Adrenal gland (tissue), 12 donors: ENCODE results near the gene CPN1. TPM values are rescaled to one million over a fixed set of nuclear protein-coding genes. Genes with fewer than 3 reads are reported as not detected.
A peak's percentile ranks its signal among the peaks of the same experiment; 100 is the strongest.

ENCODE experiments used
- DNase-seq, 7 donors: peaks; one replicate each; pipeline ENCODE4 v3.0.0-alpha.2; 2019 to 2020
- H3K27ac ChIP-seq, 5 donors: fragments of 200-600 bp; sonication (generic) in 4 of 5; 1 replicate in 3 of 5; 2 replicates in 2 of 5; pipeline versions ENCODE4 v1.5.1 to v1.8.0; 2016 to 2020; ENCODE audit warnings: mild to moderate bottlenecking in 1 of 5
- H3K27me3 ChIP-seq: fragments of 200-600 bp; 2 replicates; pipeline ENCODE4 v1.8.0; 2021
- H3K36me3 ChIP-seq, 2 donors: fragments of 200-600 bp; replicated peaks in 1 of 2; 1 replicate in 1 of 2; 2 replicates in 1 of 2; pipeline versions ENCODE4 v1.5.1 to v1.8.0; 2018 to 2022
- H3K4me1 ChIP-seq, 2 donors: fragments of 200-600 bp; replicated peaks in 1 of 2; 1 replicate in 1 of 2; 2 replicates in 1 of 2; pipeline versions ENCODE4 v1.5.1 to v1.8.0; 2018 to 2021
- H3K4me3 ChIP-seq, 4 donors: fragments of 200-600 bp; sonication (generic) in 3 of 4; one replicate each; pipeline ENCODE4 v1.5.1; 2016 to 2018
- H3K9me3 ChIP-seq, 3 donors: fragments of 200-600 bp; sonication (generic) in 1 of 3; replicated peaks in 1 of 3; 1 replicate in 2 of 3; 2 replicates in 1 of 3; pipeline versions ENCODE4 v1.5.1 to v1.8.0; 2016 to 2021
- POLR2A ChIP-seq, 2 donors: fragments of 450-650 bp; IDR thresholded peaks; one replicate each; pipeline ENCODE4 v1.6.1; 2017; ENCODE audit warnings: antibody characterized with exemption in 2 of 2, mild to moderate bottlenecking in 2 of 2, moderate library complexity in 1 of 2
- WGBS, 4 donors: extraction: QIAGEN DNeasy Blood & Tissue Kit in 2 of 4; methylation state at CpG; one replicate each; pipeline versions ENCODE4 v1.1.5 to v1.1.7; 2013 to 2017; 5-methylcytosine and 5-hydroxymethylcytosine counted together
- intact Hi-C, 2 donors: fragments of 100-400 bp; cut with DNase I; formaldehyde crosslinking; loops; one replicate each; pipeline versions ENCODE4 v1.14.1 to v1.15.0; 2022 to 2023
- polyA plus RNA-seq, 3 donors: library from polyadenylated mRNA; stranded (reverse); fragments of 200-250 nt in 2 of 3; fragments of 350-450 nt in 1 of 3; fragmentation: Illumina TruSeq in 1 of 3; extraction: RNeasy Lipid Tissue Mini Kit (QIAGEN cat#74804) in 1 of 3; gene quantifications; one replicate each; pipeline ENCODE4 v1.2.3, GENCODE V29; 2013 to 2014
- total RNA-seq, 9 donors: library from RNA; depleted of rRNA in 4 of 9; stranded (reverse); fragments of >200 nt in 4 of 9; fragments of 120-200 nt in 1 of 9; fragmentation: NEBNext Ultra II Directional in 1 of 9; extraction: Animal tissue kit (Norgen Biotek cat#: 25700) in 1 of 9; gene quantifications; one replicate each; pipeline versions ENCODE4 v1.1.0 to v1.2.4, GENCODE V29; 2013 to 2023
- TF ChIP-seq, protein P1 (sequence below), 6 experiments: fragments of 450-650 bp in 4 of 6; fragments of 200-600 bp in 2 of 6; sonication (generic) in 1 of 6; IDR thresholded peaks; 1 replicate in 5 of 6; 2 replicates in 1 of 6; pipeline versions ENCODE4 v1.5.1 to v1.8.0; 2016 to 2021; ENCODE audit warnings: antibody characterized with exemption in 6 of 6, mild to moderate bottlenecking in 2 of 6, moderate library complexity in 1 of 6
- donor health status: healthy with polysubstance abuse.
- donor health status: Bipolar disorder and iron deficiency.
- donor health status: DM: yes; HTN: yes; CAD: no.
- donor health status: DM: no; HTN: no; CAD: no.
- donor health status: DM: no; HTN: no; CAD: no.
- donor health status: DM: yes; HTN: yes; CAD: no.

The CPN1 gene
- total and polyA plus RNA-seq, 12 donors, result not detected

DNA sequence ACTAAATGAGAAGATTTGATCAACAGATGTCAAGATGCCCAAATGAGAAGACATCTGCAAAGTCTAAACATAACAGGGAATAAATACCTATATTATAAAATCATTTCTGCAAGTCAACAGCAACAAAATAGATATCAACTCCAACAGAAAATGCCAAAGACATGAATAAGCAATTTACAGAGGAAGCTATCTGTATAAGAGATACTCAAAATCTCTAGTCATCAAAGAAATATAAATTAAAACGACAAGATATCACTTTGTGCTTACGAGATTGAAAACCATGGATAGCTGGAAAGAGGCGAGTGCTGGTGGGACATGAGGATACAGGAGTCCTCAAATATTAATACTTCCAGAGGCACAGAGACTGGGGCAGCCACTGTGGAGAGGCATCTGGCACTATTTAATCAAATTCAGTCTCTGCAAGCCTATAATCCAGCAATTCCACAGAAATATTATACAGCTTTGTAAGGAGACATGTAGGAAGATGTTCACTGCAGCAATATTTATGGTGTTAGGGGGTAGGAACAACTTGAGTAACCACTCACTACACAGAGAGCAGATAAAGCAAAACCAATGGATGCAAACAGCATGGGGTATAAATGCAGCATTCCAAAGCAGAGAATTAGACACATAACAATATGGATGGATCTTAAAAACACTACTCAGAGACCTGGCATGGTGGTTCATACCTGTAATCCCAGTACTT is 76.7 kb downstream of the CPN1 start:
- WGBS, 4 donors, result 76 to 87% (median 81%) methylated on average over 3 of the region's 3 CpGs
- Histone ChIP-seq H3K4me3 (no peak overlapping the region), H3K4me1 (peaks cover 31 to 55% of the 10 kb centered on the region in 2 donors), H3K27ac (peak overlapping the region in 4 of 5 donors; percentile 34 to 77 (median 40)), H3K36me3 (no peaks in the 10 kb centered on the region), H3K9me3 (no peaks in the 10 kb centered on the region), H3K27me3 (no peaks in the 10 kb centered on the region)
- intact Hi-C loops, result no loop called here
- TF ChIP-seq POLR2A (IDR thresholded peaks at IDR 0.05), result no peak
- DNase-seq, result no peak

DNA sequence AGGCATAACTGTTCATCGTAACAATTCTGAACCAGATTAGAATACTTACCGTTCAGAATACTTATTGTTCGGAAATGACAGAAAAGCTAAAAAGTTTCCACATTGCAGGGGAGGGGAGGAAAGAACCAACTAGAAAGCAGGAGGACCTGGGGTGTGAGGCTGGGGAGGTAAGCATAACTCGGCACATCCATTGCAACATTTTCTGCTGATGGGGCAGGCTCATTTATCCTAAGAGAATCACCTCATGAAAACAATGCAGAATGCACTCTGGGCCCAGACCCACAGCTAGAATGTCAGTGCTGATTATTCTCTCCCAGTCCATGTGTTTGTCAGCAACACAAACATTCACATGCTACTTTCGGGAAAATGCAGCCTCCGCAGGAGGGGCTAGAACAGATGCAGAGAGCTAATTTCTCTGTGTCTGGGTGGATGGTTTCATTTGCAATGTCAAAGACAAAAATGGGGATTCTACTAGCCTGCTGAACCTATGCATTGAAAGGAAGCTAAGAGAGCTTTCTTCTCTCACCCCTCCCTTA is 81.5 kb downstream of the CPN1 start:
- Histone ChIP-seq H3K9me3 (no peaks in the 10 kb centered on the region), H3K4me3 (no peak overlapping the region), H3K27me3 (no peaks in the 10 kb centered on the region), H3K27ac (no peak overlapping the region), H3K36me3 (no peaks in the 10 kb centered on the region), H3K4me1 (peaks cover 16 to 35% of the 10 kb centered on the region in 2 donors)
- intact Hi-C loops, result no loop called here
- DNase-seq, result no peak
- WGBS, 4 donors, result 93 to 96% (median 95%) methylated on average over 6 of the region's 6 CpGs
- TF ChIP-seq, protein P1, sequence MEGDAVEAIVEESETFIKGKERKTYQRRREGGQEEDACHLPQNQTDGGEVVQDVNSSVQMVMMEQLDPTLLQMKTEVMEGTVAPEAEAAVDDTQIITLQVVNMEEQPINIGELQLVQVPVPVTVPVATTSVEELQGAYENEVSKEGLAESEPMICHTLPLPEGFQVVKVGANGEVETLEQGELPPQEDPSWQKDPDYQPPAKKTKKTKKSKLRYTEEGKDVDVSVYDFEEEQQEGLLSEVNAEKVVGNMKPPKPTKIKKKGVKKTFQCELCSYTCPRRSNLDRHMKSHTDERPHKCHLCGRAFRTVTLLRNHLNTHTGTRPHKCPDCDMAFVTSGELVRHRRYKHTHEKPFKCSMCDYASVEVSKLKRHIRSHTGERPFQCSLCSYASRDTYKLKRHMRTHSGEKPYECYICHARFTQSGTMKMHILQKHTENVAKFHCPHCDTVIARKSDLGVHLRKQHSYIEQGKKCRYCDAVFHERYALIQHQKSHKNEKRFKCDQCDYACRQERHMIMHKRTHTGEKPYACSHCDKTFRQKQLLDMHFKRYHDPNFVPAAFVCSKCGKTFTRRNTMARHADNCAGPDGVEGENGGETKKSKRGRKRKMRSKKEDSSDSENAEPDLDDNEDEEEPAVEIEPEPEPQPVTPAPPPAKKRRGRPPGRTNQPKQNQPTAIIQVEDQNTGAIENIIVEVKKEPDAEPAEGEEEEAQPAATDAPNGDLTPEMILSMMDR (IDR thresholded peaks at IDR 0.05), result no peak
- TF ChIP-seq POLR2A (IDR thresholded peaks at IDR 0.05), result no peak

DNA sequence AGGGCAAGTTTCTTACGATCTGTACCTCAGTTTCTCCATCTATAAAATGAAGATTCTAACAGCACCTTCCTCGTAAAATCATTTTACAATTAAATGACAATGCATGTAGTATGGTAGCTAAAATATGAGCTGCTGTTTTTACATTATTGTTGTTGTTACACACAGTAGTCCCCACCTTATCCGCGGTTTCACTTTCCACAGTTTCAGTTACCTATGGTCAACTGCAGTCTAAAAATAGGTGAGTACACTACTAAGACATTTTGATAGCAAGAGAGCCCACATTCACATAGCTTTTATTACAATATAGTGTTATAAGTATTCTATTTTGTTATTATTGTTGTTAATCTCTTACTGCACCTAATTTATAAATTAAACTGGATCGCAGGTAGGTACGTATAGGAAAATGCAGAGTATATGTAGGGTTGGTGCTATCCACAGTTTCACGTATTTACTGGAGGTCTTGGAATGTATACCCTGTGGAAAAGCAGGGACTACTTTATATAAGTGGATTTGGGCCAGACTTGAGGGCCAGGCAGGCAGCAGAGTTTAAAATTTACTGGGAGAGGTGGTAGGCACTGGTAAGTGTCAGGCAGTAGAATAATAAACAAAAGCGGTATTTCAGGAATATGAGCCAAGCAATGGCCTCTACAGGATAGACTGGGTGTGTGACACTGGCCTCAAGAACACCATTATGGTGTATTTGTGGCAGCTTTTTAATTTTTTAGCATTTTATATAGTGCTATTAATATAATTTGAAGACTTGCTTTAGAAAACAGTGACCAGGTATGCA is 82.2 kb downstream of the CPN1 start:
- Histone ChIP-seq H3K4me1 (peaks cover 16 to 34% of the 10 kb centered on the region in 2 donors), H3K27me3 (no peaks in the 10 kb centered on the region), H3K9me3 (no peaks in the 10 kb centered on the region), H3K27ac (no peak overlapping the region), H3K36me3 (no peaks in the 10 kb centered on the region), H3K4me3 (no peak overlapping the region)
- 91 to 97% (median 94%) methylated on average over 8 of the region's 8 CpGs for WGBS, 4 donors
- TF ChIP-seq, protein P1 (IDR thresholded peaks at IDR 0.05), result no peak
- TF ChIP-seq POLR2A (IDR thresholded peaks at IDR 0.05), result no peak
- no peak for DNase-seq
- intact Hi-C loops, result no loop called here

DNA sequence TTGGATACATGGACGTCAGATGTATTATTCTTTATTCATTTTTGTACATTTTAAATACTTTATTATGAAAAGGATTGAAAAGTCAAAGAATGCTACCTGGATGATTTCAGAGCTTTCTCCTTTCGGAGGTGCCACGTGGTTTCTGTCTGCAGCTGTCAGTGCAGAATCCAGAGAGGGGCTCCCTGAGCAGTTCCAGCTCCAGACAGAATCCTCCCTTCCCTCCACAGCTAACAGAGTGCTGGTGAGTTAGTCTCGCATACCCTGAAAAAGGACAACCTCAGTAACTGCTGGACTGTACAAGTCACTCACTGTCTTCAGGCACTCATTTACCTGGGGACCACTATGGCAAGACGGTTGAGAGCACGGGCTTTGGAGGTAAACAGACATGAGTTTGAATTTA is 82.8 kb downstream of the CPN1 start:
- intact Hi-C loops, result no loop called here
- no peak for DNase-seq
- Histone ChIP-seq H3K4me3 (no peak overlapping the region), H3K9me3 (no peaks in the 10 kb centered on the region), H3K27me3 (no peaks in the 10 kb centered on the region), H3K4me1 (peaks cover 16 to 37% of the 10 kb centered on the region in 2 donors), H3K27ac (no peak overlapping the region), H3K36me3 (no peaks in the 10 kb centered on the region)
- 88 to 96% (median 93%) methylated on average over 6 of the region's 6 CpGs for WGBS, 4 donors
- TF ChIP-seq POLR2A (IDR thresholded peaks at IDR 0.05), result no peak
- TF ChIP-seq, protein P1 (IDR thresholded peaks at IDR 0.05), result no peak
